ENCODE measurements around the gene PCYOX1L.

PCYOX1L gene

DNA sequence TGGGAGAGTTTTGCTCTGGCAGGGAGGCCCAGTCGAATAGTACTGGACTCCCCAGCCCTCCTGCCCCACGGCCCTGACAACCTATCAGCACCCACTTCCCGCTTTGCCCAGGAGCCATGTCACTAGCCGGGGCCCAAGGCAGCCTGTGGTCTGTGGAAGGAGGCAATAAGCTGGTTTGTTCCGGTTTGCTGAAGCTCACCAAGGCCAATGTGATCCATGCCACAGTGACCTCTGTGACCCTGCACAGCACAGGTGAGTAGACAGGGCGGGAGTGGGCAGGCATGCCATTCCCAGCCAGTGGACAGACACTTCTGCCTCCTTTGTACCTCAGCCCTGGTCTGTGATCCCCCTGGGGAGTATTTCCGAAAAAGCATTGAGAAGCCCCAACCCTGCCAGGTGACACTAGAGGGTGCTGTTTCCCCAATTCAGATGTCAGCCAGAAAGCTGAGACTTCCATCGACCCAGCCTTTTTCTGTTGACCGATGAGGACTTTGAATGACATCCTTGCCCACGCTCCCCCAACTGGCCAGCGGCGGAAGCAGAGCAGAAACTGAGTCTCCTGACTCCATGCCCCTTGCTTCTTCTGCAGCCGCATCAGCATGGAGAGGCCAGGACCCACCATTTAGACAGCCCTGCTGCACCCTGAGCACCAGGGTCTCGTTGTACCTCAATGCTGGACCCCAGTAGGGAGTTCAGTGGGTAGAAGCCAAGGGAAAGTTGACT is 9.6 kb downstream of the PCYOX1L start:
- DNase-seq: peak; percentile 82 to 86

DNA sequence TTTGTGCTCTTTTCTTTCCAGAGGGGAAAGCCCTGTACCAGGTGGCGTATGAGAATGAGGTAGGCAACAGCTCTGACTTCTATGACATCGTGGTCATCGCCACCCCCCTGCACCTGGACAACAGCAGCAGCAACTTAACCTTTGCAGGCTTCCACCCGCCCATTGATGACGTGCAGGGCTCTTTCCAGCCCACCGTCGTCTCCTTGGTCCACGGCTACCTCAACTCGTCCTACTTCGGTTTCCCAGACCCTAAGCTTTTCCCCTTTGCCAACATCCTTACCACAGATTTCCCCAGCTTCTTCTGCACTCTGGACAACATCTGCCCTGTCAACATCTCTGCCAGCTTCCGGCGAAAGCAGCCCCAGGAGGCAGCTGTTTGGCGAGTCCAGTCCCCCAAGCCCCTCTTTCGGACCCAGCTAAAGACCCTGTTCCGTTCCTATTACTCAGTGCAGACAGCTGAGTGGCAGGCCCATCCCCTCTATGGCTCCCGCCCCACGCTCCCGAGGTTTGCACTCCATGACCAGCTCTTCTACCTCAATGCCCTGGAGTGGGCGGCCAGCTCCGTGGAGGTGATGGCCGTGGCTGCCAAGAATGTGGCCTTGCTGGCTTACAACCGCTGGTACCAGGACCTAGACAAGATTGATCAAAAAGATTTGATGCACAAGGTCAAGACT is 10.3 kb downstream of the PCYOX1L start:
- no peak for TF ChIP-seq GATA1 (IDR thresholded peaks at IDR 0.05; ENCODE audit: low read depth, low read length)
- no peak for TF ChIP-seq POLR2A (IDR thresholded peaks at IDR 0.05; ENCODE audit: low read length)

More for the DNA sequence above, 9.6 kb downstream of the PCYOX1L start:
- TF ChIP-seq POLR2A (IDR thresholded peaks at IDR 0.05; ENCODE audit: low read length) (no peak), GATA1 (IDR thresholded peaks at IDR 0.05; ENCODE audit: low read depth, low read length) (no peak)

DNA sequence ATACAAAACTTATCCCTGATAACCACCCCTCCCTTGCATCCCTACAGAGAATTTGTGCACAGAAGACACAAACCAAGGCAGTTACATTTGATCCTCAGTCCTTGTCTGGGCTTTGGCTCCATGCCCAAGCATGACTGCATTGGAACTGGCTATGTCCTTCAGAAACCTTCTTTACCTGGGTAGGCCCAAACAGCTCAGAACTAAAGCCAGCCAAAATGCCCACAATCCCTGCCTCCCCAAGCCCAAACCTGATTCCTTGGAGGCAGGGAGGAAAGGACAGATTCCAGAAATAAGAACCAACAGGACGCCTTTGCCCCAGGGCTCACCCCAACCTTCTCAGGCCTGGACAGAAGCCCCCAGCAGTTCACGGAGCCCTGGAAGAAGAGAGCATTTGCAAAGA is 13.0 kb downstream of the PCYOX1L start:
- peak in 1 of 2 experiments; percentile 21 for DNase-seq
- TF ChIP-seq POLR2A (IDR thresholded peaks at IDR 0.05; ENCODE audit: low read length) (no peak), GATA1 (IDR thresholded peaks at IDR 0.05; ENCODE audit: low read depth, low read length) (no peak)

More for the DNA sequence above, 10.3 kb downstream of the PCYOX1L start:
- DNase-seq: no peak

DNA sequence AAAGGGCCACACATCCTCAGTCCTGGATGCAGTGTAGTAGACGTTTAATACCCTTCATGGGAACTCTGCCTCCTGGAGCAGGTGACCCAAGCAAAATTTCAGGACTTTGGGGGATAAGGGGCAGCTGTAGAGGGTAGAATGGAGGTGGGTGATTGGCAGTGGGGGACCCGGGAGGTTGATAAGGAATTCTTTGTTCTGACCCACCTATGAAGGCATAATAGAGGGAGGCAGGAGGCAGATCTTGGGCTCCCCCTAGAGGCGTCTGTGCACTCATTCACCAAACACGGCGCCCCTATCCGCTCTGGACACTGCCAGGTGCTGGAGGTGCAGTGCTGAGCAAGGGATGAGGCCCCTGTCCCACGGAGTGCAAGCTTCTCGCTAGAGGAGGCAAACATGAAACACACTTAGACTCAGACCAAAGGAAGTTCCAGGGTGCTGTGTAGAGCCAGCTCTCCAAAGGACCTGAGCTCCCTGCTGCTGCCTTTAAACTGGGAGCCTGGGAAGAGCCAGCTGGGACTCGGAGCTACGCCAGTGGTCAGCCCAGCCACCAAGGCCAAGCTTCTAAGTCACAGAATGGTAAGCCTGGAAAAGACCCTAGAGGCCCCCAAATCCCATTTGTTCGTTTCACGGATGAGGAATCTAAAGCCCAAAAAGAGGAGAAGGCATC is 13.6 kb downstream of the PCYOX1L start:
- TF ChIP-seq POLR2A (IDR thresholded peaks at IDR 0.05; ENCODE audit: low read length): no peak
- TF ChIP-seq GATA1 (IDR thresholded peaks at IDR 0.05; ENCODE audit: low read depth, low read length): no peak
- DNase-seq: peak; percentile 52 to 78

DNA sequence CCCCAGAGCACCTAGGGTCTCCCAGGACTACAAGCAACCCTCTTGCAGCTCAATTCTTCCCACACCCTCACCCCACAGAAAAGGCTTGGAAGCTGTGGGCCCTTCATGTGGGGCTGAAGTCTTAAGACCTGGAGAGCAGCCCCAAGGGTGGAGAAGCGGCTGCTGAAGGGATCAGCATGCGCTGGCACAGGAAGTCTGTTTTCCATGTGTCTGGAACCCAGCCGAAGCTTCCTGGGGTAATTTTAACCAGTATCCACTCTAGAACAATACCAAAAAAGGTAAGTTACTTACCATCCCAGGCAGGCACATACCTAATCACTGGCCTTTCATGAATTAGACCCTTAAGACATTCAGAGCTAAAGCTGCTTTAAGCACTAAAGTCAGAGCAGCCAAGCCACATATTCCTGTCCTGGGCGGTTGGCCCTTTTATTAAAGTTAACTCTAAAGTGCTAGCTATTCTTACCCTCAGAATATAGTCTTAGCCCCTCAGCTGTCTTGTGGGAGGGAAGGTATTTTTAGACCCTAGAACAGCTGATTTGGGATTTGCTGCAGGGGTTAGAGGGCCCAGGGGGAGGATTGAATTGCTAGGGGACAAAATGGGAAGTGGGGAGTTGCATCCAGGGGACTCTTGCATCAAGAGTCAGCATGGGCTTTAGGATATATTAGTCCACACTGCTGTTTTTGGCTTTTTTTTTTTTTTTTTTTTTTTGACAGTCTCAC is 14.4 kb downstream of the PCYOX1L start:
- TF ChIP-seq GATA1 (IDR thresholded peaks at IDR 0.05; ENCODE audit: low read depth, low read length) (no peak), POLR2A (IDR thresholded peaks at IDR 0.05; ENCODE audit: low read length) (no peak)
- no peak for DNase-seq

DNA sequence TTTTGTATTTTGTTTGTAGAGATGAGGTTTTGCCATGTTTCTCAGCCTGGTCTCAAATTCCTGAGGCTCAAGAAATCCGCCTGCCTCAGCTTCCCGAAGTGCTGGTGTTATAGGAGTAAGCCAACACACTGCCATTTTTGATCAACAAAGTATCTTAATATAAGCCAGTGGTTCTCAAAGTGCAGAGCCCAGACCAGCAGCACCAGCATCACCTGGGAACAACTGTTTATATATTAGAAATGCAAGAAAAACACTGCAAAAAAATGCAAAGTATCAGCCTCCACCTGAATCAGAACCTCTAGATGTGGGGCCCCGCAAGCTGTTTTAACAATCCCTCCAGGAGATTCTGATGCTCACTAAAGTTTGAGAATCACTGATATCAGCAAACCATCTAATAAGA is 15.1 kb downstream of the PCYOX1L start:
- no peak for DNase-seq
- TF ChIP-seq GATA1 (IDR thresholded peaks at IDR 0.05; ENCODE audit: low read depth, low read length) (no peak), POLR2A (IDR thresholded peaks at IDR 0.05; ENCODE audit: low read length) (no peak)

DNA sequence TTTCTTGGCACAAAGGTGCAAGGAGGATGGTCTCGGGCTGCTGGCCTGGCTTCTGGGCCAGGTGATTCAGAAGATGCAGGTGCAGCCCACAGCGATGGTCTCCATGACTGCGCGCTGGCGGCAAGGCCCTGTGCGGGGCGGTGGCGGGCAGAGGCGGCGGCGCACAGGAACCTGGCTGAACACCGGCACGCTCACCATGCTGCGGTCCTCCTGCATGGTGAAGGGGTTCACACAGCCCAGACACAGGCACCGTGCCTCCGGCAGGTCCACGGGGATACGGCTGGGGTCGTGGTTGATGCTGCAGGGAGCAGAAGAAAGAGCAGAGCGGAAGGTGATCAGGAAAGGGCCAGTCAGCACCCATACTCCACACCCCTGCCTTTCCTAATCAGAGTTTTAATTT is 16.5 kb downstream of the PCYOX1L start:
- DNase-seq: no peak
- TF ChIP-seq GATA1 (IDR thresholded peaks at IDR 0.05; ENCODE audit: low read depth, low read length) (no peak), POLR2A (IDR thresholded peaks at IDR 0.05; ENCODE audit: low read length) (no peak)

DNA sequence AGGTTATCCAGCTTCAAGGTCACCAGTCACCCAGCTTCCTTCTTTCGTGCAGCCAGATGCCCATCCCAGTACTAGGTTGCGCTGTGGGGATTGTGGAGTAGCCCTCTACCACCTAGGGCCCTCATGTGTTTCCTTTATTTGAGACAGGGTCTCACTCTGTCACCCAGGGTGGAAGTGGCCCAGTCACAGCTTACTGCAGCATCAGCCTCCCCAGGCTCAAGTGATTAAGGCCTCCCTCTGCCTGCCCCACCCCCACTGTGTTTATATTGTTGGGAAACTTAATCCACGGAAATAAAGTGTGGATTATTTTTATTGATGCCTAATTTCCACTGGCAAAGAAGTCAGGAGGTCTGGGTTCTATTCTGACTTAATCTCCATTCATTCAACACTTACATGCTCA is 17.0 kb downstream of the PCYOX1L start:
- no peak for DNase-seq
- TF ChIP-seq POLR2A (IDR thresholded peaks at IDR 0.05; ENCODE audit: low read length) (no peak), GATA1 (IDR thresholded peaks at IDR 0.05; ENCODE audit: low read depth, low read length) (no peak)

DNA sequence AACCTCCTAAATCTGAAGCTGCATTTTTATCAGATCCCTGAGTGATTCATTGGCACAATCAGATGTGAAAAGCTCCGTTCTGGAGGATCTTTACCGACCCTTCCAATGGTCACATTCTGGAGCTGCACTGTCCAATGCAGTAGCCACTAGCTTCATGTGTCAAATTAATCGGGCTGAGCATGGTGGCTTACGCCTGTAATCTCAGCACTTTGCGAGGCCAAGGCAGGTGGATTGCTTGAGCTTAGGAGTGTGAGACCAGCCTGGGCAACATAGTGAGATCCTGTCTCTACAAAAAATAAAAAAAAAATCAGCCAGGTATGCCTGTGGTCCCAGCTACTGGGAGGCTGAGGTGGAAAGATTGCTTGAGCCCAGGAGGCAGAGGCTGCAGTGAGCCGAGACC is 17.6 kb downstream of the PCYOX1L start:
- TF ChIP-seq POLR2A (IDR thresholded peaks at IDR 0.05; ENCODE audit: low read length) (no peak), GATA1 (IDR thresholded peaks at IDR 0.05; ENCODE audit: low read depth, low read length) (no peak)
- DNase-seq: no peak

DNA sequence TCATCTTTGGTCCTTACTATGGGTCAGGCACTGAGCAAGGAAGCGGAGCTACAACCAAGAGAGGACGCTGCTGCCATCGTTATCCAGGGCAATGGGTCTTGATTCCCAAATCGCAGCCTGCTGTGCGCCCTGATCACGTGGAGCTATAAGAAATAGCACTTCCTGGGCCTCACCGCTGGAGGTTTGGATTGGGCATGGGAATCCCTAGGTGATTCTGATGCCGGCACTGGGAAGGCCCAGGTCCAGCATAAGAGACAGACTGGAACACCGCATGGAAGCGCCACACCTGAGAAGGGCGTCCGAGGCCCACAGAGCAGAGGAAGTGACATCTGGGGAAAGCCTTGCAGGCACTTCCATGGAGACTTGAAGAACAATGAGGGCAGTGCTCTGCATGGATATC is 18.3 kb downstream of the PCYOX1L start:
- TF ChIP-seq POLR2A (IDR thresholded peaks at IDR 0.05; ENCODE audit: low read length): no peak
- no peak for TF ChIP-seq GATA1 (IDR thresholded peaks at IDR 0.05; ENCODE audit: low read depth, low read length)
- DNase-seq: no peak

DNA sequence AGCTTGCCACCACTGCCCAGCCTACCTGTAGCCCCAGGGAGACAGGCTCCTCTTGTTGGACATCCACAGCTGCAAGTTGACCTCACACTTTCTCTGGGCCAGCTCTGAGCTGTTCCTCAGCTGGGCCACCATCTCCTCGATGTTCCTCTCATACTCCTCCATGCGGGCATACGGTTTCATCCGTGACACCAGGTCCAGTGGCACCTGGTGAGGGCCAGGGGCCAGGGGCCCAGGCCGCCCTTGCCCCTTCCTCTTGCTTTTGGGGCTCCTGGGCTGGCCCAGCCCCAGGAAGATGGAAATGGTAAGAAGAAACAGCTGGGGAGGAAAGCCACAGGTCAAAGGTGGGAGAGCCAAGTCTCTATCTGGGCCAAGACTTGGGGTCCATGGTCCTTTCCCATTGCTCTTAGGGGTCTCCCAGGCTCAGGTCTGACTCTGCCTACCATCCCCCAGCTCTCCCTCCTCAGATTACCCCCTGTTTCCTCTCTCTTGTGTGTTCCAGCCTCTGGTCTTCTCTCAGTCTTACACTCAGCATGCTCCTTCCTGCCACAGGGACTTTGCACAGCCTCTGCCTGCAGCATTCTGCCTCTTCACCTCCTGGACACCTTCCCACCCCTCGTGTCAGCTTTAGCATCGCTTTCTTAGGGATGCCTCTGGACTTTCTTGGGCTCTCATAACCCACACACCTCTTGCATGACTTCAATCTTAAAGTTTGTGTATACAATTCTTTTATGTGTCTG is 19.0 kb downstream of the PCYOX1L start:
- TF ChIP-seq POLR2A (IDR thresholded peaks at IDR 0.05; ENCODE audit: low read length): no peak
- TF ChIP-seq GATA1 (IDR thresholded peaks at IDR 0.05; ENCODE audit: low read depth, low read length): no peak
- no peak for DNase-seq

DNA sequence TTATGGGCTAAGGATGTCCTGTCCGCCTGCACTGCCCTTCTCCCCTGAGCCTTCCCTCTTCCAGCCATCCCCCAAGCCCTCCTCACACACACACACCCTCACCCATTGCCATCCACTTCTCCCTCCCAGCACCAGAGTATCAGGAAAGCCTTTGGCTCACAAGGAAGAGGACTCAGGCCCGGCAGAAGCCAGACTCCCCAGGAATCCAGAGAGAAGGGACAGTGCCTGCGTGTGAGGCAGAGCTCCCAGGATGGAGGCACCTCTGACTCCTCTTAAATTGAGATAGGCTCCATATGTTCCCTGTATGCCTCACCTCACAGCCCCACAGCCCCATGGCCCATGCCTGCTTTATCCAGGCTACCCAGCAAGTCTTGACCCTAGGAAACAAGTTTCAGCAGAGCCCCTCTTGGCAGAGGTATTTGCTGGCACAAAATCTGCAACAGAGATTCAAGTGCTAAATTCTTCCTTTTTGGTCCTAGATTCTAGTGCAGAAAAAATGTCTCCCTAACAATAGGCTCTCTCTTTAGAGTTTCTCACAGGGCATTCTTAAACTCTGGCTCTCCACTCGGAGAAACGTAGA is 20.5 kb downstream of the PCYOX1L start:
- no peak for DNase-seq
- TF ChIP-seq GATA1 (IDR thresholded peaks at IDR 0.05; ENCODE audit: low read depth, low read length) (no peak), POLR2A (IDR thresholded peaks at IDR 0.05; ENCODE audit: low read length) (no peak)

DNA sequence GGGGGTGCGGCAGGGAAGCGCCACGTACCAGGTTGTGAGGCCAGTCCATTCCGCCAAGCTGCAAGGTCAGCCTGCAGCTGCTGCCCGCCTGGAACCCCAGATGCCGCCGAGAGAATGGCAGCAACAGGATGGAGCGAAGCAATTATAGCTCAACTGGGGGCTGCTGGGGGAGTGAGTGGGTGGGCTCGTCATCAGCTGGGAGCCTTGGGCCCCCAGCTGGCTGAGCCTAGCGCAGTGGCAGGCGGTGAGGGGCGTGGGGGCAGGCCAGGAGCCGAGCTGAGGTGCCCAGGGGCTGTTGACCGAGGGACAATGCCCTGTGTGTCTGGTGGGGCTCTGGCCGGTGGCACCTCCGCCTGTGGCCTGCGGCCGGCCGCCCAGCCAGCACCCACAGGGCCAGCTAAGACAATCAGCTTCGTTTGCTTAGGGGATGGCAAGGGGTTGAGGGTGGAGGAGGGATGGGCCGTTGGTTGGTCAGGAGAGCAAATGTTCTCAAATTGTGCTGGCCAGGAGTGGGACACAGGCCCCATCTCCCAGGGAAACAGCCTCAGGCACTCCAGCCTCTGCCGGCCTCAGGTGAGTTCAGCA is 21.4 kb downstream of the PCYOX1L start, which contains the start of gene IL17B:
Gene IL17B (minus strand): TSS at position 116 of the 585 bp plus-strand sequence. CDS start 67 bp downstream, at position 49.
- no peak for DNase-seq

More for the DNA sequence above, 21.4 kb downstream of the PCYOX1L start, which contains the start of gene IL17B:
- TF ChIP-seq GATA1 (IDR thresholded peaks at IDR 0.05; ENCODE audit: low read depth, low read length): no peak
- TF ChIP-seq POLR2A (IDR thresholded peaks at IDR 0.05; ENCODE audit: low read length): no peak

All from erythroblast (primary cell).